H9 (cell line): ENCODE results near the gene RNF128. TPM values are rescaled to one million over a fixed set of nuclear protein-coding genes. Genes with fewer than 3 reads are reported as not detected.

Source experiments
- DNase-seq: peaks from one replicate; pipeline ENCODE4 v3.0.0-alpha.2; 2017
- H2AFZ ChIP-seq: one replicate; pipeline ENCODE4 v1.6.1; 2013; ENCODE audit warnings: mild to moderate bottlenecking, low read length, control low read depth, moderate library complexity
- H2AK5ac ChIP-seq: 2 replicates; pipeline ENCODE4 v1.6.1; 2013; ENCODE audit warnings: low read length, control low read depth, mixed read lengths; ENCODE audit not compliant: insufficient read length
- H2BK120ac ChIP-seq: one replicate; pipeline ENCODE4 v1.6.1; 2013; ENCODE audit warnings: low read depth, mild to moderate bottlenecking, low read length, control low read depth, inconsistent platforms; ENCODE audit not compliant: poor library complexity, severe bottlenecking
- H2BK12ac ChIP-seq: 2 replicates; pipeline ENCODE4 v1.6.1; 2013; ENCODE audit warnings: low read length, control low read depth, mixed read lengths, low read depth; ENCODE audit not compliant: insufficient read length
- H2BK15ac ChIP-seq: 2 replicates; pipeline ENCODE4 v1.6.1; 2013; ENCODE audit warnings: low read depth, low read length, control low read depth
- H2BK20ac ChIP-seq: one replicate; pipeline ENCODE4 v1.6.1; 2013; ENCODE audit warnings: low read depth, mild to moderate bottlenecking, low read length, control low read depth, inconsistent platforms; ENCODE audit not compliant: poor library complexity, severe bottlenecking
- H2BK5ac ChIP-seq: 2 replicates; pipeline ENCODE4 v1.6.1; 2013; ENCODE audit warnings: low read length, control low read depth, mixed read lengths; ENCODE audit not compliant: insufficient read length
- H3K14ac ChIP-seq: 2 replicates; pipeline ENCODE4 v1.6.1; 2013; ENCODE audit warnings: low read length, control low read depth; ENCODE audit not compliant: insufficient read depth
- H3K18ac ChIP-seq: 2 replicates; pipeline ENCODE4 v1.6.1; 2013; ENCODE audit warnings: low read depth, mild to moderate bottlenecking, mixed read lengths, low read length, control low read depth; ENCODE audit not compliant: insufficient read length
- H3K23ac ChIP-seq: 2 replicates; pipeline ENCODE4 v1.6.1; 2013; ENCODE audit warnings: low read length, control low read depth, mixed read lengths, low read depth; ENCODE audit not compliant: insufficient read length
- H3K23me2 ChIP-seq: 2 replicates; pipeline ENCODE4 v1.6.1; 2013; ENCODE audit warnings: low read depth, mild to moderate bottlenecking, mixed read lengths, low read length, control low read depth; ENCODE audit not compliant: insufficient read length, poor library complexity, severe bottlenecking
- H3K27ac ChIP-seq: 2 replicates; pipeline ENCODE4 v1.5.1; 2013; ENCODE audit warnings: low read length, control low read depth, mixed read lengths, low read depth; ENCODE audit not compliant: insufficient read length
- H3K27me3 ChIP-seq: 2 replicates; pipeline ENCODE4 v1.6.1; 2013; ENCODE audit warnings: low read length, control low read depth, inconsistent platforms; ENCODE audit not compliant: insufficient read depth
- H3K4ac ChIP-seq: 2 replicates; pipeline ENCODE4 v1.6.1; 2013; ENCODE audit warnings: low read depth, mild to moderate bottlenecking, control low read depth, inconsistent platforms, low read length, moderate library complexity
- H3K4me1 ChIP-seq: 2 replicates; pipeline ENCODE4 v1.6.1; 2013; ENCODE audit warnings: low read length, control low read depth, inconsistent platforms; ENCODE audit not compliant: insufficient read depth
- H3K4me2 ChIP-seq: 2 replicates; pipeline ENCODE4 v1.6.1; 2013; ENCODE audit warnings: low read length, control low read depth, mixed read lengths; ENCODE audit not compliant: insufficient read length, insufficient read depth
- H3K56ac ChIP-seq: 2 replicates; pipeline ENCODE4 v1.6.1; 2013; ENCODE audit warnings: low read depth, mild to moderate bottlenecking, mixed read lengths, low read length, control low read depth; ENCODE audit not compliant: insufficient read length
- H3K79me1 ChIP-seq: 2 replicates; pipeline ENCODE4 v1.6.1; 2013; ENCODE audit warnings: low read depth, mild to moderate bottlenecking, moderate library complexity, low read length, control low read depth, inconsistent platforms; ENCODE audit not compliant: insufficient read depth, poor library complexity, severe bottlenecking
- H3K79me2 ChIP-seq: 2 replicates; pipeline ENCODE4 v1.6.1; 2013; ENCODE audit warnings: low read length, control low read depth, inconsistent platforms; ENCODE audit not compliant: insufficient read depth
- H3K9ac ChIP-seq: 2 replicates; pipeline ENCODE4 v1.6.1; 2013; ENCODE audit warnings: low read length, control low read depth, mixed read lengths; ENCODE audit not compliant: insufficient read length; ENCODE audit errors: extremely low read depth
- H3K9me3 ChIP-seq: one replicate; pipeline ENCODE4 v1.6.1; 2013; ENCODE audit warnings: low read depth, low read length, inconsistent platforms; ENCODE audit not compliant: control insufficient read depth
- H3T11ph ChIP-seq: one replicate; pipeline ENCODE4 v1.6.1; 2013; ENCODE audit warnings: mild to moderate bottlenecking, low read length, control low read depth, inconsistent platforms
- H4K20me1 ChIP-seq: one replicate; pipeline ENCODE4 v1.6.1; 2013; ENCODE audit not compliant: control insufficient read depth, insufficient read length, insufficient read depth
- H4K5ac ChIP-seq: 2 replicates; pipeline ENCODE4 v1.6.1; 2013; ENCODE audit warnings: low read depth, mild to moderate bottlenecking, mixed read lengths, low read length, control low read depth; ENCODE audit not compliant: insufficient read length
- H4K8ac ChIP-seq: replicated peaks from 2 replicates; pipeline ENCODE4 v1.6.1; 2013; ENCODE audit warnings: low read length, control low read depth, mixed read lengths, low read depth; ENCODE audit not compliant: insufficient read length
- H4K91ac ChIP-seq: 2 replicates; pipeline ENCODE4 v1.6.1; 2013; ENCODE audit warnings: low read depth, mild to moderate bottlenecking, moderate library complexity, mixed read lengths, low read length, control low read depth; ENCODE audit not compliant: insufficient read length
- H3K27ac Mint-ChIP-seq, 3 experiments: 2 replicates in 2 of 3; 3 replicates in 1 of 3; pipeline ENCODE4 v1.8.0; 2020 to 2021; ENCODE audit warnings: mixed read lengths in 3 of 3, mild to moderate bottlenecking in 1 of 3, moderate library complexity in 1 of 3
- H3K27me3 Mint-ChIP-seq: 2 replicates; pipeline ENCODE4 v1.8.0; 2021; ENCODE audit warnings: low read depth, mild to moderate bottlenecking, moderate library complexity, mixed read lengths
- H3K36me3 Mint-ChIP-seq, 3 experiments: 2 replicates in 2 of 3; 3 replicates in 1 of 3; pipeline ENCODE4 v1.8.0; 2020 to 2021; ENCODE audit warnings: low read depth in 3 of 3, mixed read lengths in 3 of 3; ENCODE audit not compliant: insufficient read depth in 1 of 3
- H3K4me1 Mint-ChIP-seq, 2 experiments: 2 replicates each; pipeline ENCODE4 v1.8.0; 2020; ENCODE audit warnings: mixed read lengths in 2 of 2
- H3K4me3 Mint-ChIP-seq, 2 experiments: 2 replicates in 1 of 2; 3 replicates in 1 of 2; pipeline ENCODE4 v1.8.0; 2020 to 2021; ENCODE audit warnings: mild to moderate bottlenecking in 2 of 2, mixed read lengths in 2 of 2, moderate library complexity in 1 of 2
- H3K9me3 Mint-ChIP-seq, 2 experiments: 2 replicates in 1 of 2; 3 replicates in 1 of 2; pipeline ENCODE4 v1.8.0; 2020; ENCODE audit warnings: mild to moderate bottlenecking in 2 of 2, mixed read lengths in 2 of 2, moderate library complexity in 1 of 2
- CTCF ChIP-seq: fragments of 200-600 bp; sonication (generic); conservative IDR thresholded peaks from 3 replicates; pipeline ENCODE4 v1.8.0; 2021; ENCODE audit warnings: antibody characterized with exemption, mild to moderate bottlenecking
- WGBS: extraction: QIAGEN DNeasy Blood & Tissue Kit; methylation state at CpG from one replicate; pipeline ENCODE4 v1.1.7; 2013; ENCODE audit warnings: missing lambda C conversion rate, low lambda C conversion rate, mixed read lengths; ENCODE audit not compliant: insufficient read length; ENCODE audit errors: extremely low coverage; 5-methylcytosine and 5-hydroxymethylcytosine counted together
- total RNA-seq: library from RNA; stranded (reverse); gene quantifications from 2 replicates; pipeline ENCODE4 v1.2.1, GENCODE V29; 2021

Gene RNF128
- total RNA-seq, 1 experiment from 2014 or later = 0.13 TPM

GRCh38 chrX:106742193-106742592, 15.7 kb downstream of the RNF128 start:
- TF ChIP-seq CTCF = no peak
- no peak overlapping the region for H2BK12ac ChIP-seq
- Mint-ChIP-seq H3K9me3 (peaks cover 0 to 28% of the 10 kb centered on the region in 2 experiments; a peak in 1 of 5 replicates), H3K4me3 (no peak overlapping the region), H3K36me3 (no peaks in the 10 kb centered on the region), H3K27ac (no peak overlapping the region), H3K4me1 (no peaks in the 10 kb centered on the region), H3K27me3 (peaks cover 1% of the 10 kb centered on the region)
- no peak overlapping the region for H3K27ac ChIP-seq
- no peak overlapping the region for H3K23ac ChIP-seq
- no peak overlapping the region for H4K5ac ChIP-seq
- H3K4ac ChIP-seq = no peak overlapping the region
- no peak overlapping the region for H4K91ac ChIP-seq
- WGBS = no CpG with 5 or more reads among the region's 2 CpGs
- H2AK5ac ChIP-seq = no peak overlapping the region
- H2BK20ac ChIP-seq = no peak overlapping the region
- H3K14ac ChIP-seq = no peak overlapping the region
- no peak overlapping the region for H2BK15ac ChIP-seq
- H3K27me3 ChIP-seq = no peaks in the 10 kb centered on the region
- no peak overlapping the region for H3K18ac ChIP-seq
- no peak overlapping the region for H3K56ac ChIP-seq
- no peaks in the 10 kb centered on the region for H3K79me2 ChIP-seq
- no peak for DNase-seq
- no peak overlapping the region for H2BK120ac ChIP-seq
- no peaks in the 10 kb centered on the region for H3K4me1 ChIP-seq
- H2BK5ac ChIP-seq = no peak overlapping the region
- no peaks in the 10 kb centered on the region for H4K20me1 ChIP-seq
- no peak overlapping the region for H2AFZ ChIP-seq
- no peak overlapping the region for H3K9ac ChIP-seq
- H3K23me2 ChIP-seq = no peaks in the 10 kb centered on the region
- H3T11ph ChIP-seq = no peak overlapping the region
- H3K9me3 ChIP-seq = no peaks in the 10 kb centered on the region
- no peaks in the 10 kb centered on the region for H3K79me1 ChIP-seq
- no peak overlapping the region for H4K8ac ChIP-seq
- no peak overlapping the region for H3K4me2 ChIP-seq
